ENCODE data around the gene IKZF5.

IKZF5 gene

GRCh38 chr10:123008355-123009104 is at the start of gene IKZF5, which contains the start of gene ACADSB:
Gene IKZF5, minus strand, starts transcription at chr10:123008795. Its CDS starts 10,170 bp downstream, at chr10:122998625.
Gene ACADSB, plus strand, starts transcription at chr10:123009006. Its CDS starts 24 bp downstream, at chr10:123009030.
- peak; percentile 56 for DNase-seq

GRCh38 chr10:123057968-123058367 is 49.4 kb upstream of the IKZF5 start:
- no peak for DNase-seq

- DNase-seq: no peak
These were observed 37.6 kb upstream of the IKZF5 start for GRCh38 chr10:123045961-123046731.

GRCh38 chr10:123044391-123044790 is 35.8 kb upstream of the IKZF5 start:
- DNase-seq: peak; percentile 51

GRCh38 chr10:123043409-123043925 is 34.9 kb upstream of the IKZF5 start:
- peak; percentile 20 for DNase-seq

- no peak for DNase-seq
These were observed 34.3 kb upstream of the IKZF5 start for GRCh38 chr10:123042708-123043408.

- DNase-seq: no peak
These were observed 31.0 kb upstream of the IKZF5 start for GRCh38 chr10:123039632-123039930.

GRCh38 chr10:123038782-123039631 is 30.4 kb upstream of the IKZF5 start:
- no peak for DNase-seq

- DNase-seq: no peak
These were observed 27.0 kb upstream of the IKZF5 start for GRCh38 chr10:123035467-123036086.

- DNase-seq: no peak
These were observed 25.7 kb upstream of the IKZF5 start for GRCh38 chr10:123034332-123034731.

- DNase-seq: no peak
These were observed 22.5 kb upstream of the IKZF5 start for GRCh38 chr10:123031124-123031523.

- DNase-seq: no peak
These were observed 19.3 kb upstream of the IKZF5 start for GRCh38 chr10:123027861-123028260.

GRCh38 chr10:123026302-123026701 is 17.7 kb upstream of the IKZF5 start:
- DNase-seq: no peak

GRCh38 chr10:123024540-123024939 is 15.9 kb upstream of the IKZF5 start:
- DNase-seq: no peak

- no peak for DNase-seq
These were observed 12.9 kb upstream of the IKZF5 start for GRCh38 chr10:123021517-123021916.

GRCh38 chr10:123019941-123020703 is 11.5 kb upstream of the IKZF5 start:
- DNase-seq: no peak

GRCh38 chr10:123019264-123019663 is 10.7 kb upstream of the IKZF5 start:
- no peak for DNase-seq

GRCh38 chr10:123018531-123018930 is 9.9 kb upstream of the IKZF5 start:
- no peak for DNase-seq

- DNase-seq: no peak
These were observed 9.0 kb upstream of the IKZF5 start for GRCh38 chr10:123017421-123018165.

- DNase-seq: no peak
These were observed 7.6 kb upstream of the IKZF5 start for GRCh38 chr10:123016228-123016627.

Data from NCI-H1417 treated with DMSO at 0.1 percent for 48 hours (cell line).